GM19025 (cell line): ENCODE results near the gene ARHGDIA.

Experiments
- ATAC-seq: cut with Tn5 transposase; IDR thresholded peaks from one replicate; pipeline ENCODE4 v1.9.1; 2021; ENCODE audit warnings: mild to moderate bottlenecking, low read depth, moderate library complexity; ENCODE audit not compliant: unreplicated experiment

ARHGDIA gene

DNA sequence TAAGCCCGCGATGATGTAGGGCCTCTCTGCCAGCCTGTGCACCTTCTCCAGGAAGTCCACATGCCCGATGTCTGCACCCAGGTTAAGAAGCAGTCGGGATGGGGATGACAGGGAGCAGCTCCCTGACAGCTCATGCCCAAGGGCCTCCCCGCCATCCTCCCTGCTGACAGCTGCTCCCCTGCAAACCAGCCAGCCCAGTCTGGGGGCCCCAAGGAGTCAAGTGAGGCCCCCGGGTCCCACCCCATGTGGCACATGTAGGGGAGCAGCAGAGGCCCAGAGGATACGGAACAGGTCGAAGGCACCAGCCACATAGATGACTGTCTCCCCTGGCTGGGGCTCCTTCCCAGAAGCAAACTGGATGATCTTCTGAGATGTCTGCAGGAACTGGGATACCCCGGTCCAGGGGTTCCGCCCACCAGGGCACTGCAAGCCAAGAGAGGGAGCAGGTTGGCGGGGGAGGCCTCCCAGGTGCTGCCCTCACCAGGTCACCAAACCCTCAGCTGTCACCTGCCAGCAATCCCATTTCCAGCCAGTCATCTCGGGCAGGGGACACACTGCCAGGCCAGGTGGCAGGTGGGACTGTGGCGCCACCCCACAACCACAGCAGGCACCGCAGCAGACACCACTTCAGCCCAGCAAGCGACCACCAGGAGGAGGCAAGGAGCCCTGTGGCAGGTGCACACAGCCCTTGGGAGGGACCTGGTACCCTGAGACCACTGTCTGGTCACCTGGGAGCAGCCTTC, 35.5 kb upstream of the ARHGDIA start:
- no peak for ATAC-seq

DNA sequence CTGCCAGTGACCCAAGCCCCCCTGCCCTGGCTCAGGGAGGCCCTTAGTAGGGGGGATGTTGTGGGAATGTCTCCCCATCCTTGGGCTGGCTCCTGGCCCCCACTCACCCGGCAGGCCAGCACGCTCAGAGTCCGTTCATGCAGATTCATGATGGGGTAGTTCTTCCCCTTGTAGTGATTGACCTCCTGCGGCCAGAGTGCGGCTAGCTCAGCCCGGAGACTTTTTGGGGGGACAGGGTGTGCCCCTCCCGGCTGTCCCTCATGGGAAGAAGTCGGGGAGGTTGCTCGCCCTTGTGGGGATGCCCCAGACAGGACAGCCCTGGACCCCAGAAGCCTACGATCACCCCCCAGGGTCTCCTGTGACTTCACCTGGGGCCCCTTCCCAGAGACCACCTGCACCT, 34.9 kb upstream of the ARHGDIA start:
- no peak for ATAC-seq

DNA sequence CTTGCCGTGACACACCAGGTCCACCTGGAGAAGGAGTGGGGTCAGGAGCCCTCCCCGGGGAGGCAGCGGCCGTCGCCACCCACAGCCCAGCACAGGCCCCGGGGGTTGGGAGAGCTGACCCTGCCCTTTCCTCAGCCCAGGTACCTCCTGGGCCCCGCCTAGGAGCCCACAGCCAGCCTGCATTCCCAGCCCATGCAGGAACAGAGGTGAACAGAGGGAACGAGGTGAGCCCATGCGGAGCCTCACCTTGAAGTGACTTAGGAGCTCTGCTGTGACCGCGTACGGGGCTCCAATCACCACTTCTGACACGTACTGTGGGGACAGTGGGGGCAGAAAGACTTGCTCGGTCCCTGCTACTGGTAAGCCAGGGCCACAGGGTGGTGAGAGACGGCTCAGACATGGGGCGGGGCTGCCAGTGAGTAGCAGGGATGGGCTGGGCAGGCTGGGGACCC, 34.3 kb upstream of the ARHGDIA start:
- ATAC-seq: no peak

DNA sequence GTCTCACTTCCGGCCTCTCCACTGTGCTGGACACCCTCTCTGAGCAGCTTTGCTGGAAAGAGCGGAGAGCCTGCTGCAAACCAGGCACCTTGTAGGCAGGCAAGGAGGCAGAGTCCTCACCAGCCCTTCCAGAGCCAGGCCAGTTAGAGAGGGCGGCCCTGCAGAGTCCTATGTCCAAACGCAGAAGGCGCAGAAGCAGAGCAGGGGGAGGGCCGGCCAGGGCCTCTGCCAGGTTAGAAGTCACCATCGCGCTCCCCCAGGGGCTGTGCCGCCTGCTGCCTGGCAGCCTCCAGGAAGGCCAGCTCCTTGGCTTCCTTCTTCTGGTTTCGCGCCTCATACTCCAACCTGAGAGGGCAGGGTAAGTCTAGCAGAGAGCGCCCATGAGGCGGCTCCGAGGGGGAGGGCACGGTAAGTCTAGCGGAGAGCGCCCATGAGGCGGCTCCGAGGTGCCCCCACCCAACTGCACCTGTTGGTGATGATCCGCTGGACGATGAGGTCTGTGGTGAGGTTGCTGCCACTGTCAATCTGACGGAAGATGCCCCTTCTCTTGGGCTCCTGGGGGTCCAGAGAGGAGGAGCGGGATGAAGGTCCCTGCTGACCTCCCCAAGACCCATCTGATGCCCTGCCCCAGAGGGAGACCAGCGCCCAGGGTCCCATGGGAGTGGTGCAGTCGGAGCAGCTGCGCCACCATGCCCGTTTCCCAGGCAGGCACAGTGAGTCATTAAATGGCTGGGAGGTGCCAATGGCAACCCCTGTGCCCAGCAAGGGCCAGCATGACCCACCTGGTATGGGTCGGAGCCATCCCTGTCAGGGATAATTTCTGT, 33.7 kb upstream of the ARHGDIA start:
- ATAC-seq: no peak

DNA sequence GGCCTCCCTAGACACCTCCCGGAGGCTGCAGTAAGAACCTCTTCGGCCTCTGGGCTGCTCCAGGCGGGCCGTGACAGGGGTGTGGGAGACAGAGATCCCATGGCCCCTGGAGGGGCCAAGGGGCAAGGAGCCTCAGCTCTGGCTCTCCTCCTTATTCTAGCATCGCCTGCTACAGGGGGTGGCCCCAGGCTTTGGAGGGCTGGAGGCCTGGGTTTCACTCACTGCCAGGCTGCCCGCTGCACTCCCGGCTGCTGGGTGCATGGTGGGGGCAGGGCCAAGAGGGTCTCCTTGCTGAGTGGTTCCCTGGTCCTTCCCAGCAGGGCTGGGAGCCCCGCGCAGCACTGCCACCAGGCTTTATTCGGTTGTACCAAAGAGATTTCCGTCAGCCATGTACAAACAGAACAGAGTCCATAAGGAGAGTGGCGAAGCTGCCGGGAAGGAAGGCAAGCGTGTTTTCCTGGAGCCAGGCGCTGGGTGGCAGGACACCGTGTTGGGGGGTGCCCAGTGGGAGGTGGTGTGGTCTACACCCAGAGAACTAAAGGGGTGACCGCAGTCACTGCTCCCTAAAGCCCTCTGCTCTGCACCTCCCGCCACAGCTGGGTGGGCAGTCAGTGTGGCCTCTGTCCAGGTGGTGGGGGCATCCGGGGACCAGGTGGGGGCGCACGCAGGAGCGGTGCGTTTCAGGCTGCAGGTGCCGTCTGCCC, 32.9 kb upstream of the ARHGDIA start:
- ATAC-seq: no peak

DNA sequence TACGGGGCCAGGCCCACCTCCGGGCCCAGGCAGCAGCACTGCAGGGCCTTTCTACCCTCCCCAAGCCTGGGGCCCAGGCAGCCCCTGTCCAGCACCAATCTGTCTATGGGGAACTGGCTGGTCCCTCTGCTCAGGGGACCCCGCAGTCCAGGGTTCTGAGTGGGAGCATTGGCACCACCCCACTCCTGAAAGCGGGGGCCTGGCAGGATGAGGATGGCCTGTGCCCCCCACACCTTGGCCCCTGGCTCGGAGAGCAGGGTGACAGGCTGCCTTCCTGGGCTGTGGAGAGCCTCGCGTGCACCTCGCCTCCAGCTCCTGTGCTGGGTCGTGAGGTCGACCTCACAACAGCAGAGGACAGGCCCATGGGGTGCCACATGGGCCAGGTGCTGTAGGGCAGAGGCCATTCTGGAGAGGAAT, 32.3 kb upstream of the ARHGDIA start:
- ATAC-seq: no peak

DNA sequence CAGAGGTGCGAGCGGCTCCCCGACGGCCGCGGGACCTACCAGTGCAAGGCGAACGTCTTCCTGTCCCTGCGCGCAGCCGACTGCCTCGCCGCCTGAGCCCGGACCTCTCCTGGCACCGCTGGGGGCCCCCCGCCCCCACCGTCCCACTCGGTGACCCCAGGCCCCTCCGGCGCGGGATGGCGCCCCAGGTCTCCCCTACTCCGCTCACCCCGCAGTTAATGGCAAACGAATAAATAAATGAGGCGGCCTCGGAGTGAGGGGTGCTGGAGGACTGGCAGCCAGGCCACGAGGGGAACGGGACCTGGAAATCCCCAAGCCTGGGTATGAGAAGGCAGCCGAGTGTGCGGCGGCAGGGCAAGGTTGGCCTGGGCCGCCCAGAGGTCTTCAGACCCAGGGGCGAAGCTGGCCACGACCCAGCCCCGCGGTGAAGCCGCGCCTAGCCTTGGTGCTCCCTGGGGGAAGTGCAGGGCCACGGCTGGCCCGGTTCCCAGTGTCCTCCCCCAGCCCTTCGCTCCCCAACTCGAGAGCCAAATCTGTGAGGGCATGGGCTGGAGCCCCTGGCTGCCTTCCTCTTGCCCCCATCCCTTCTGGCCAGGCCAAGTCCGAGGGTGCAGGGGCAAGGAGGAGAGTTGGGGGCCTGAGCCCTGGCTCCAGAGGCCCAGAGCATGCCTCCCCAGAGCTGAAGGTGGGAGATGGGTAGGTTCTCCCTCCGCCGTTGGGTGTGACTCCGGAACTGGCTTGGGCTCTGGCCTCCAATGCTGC, 31.7 kb upstream of the ARHGDIA start:
- ATAC-seq: no peak

DNA sequence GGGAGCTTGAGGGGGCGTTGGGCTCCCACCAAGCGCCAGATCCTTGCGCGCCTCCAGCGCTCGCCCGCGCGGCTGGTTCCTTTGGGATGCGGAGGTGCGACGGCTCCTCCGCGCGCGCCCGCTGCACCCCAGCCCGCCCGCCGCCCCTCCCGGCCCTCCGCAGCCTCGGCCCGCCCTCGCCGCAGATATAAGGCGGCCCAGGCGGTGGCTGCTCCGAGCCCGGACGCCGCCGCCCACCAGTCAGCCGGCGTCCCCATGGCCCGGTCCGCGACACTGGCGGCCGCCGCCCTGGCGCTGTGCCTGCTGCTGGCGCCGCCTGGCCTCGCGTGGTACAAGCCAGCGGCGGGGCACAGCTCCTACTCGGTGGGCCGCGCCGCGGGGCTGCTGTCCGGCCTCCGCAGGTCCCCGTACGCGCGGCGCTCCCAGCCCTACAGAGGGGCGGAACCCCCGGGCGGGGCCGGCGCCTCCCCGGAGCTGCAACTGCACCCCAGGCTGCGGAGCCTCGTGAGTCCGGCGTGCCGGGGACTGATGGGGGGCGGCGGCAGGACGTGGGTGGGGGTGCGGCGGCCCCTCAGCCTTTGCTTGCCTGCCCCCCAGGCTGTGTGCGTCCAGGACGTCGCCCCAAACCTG, 31.0 kb upstream of the ARHGDIA start, which contains the start of gene NPB:
NPB (plus strand) TSS at position 216 of the 630 bp plus-strand sequence; CDS start at position 256, 40 bp downstream.
- ATAC-seq: no peak

DNA sequence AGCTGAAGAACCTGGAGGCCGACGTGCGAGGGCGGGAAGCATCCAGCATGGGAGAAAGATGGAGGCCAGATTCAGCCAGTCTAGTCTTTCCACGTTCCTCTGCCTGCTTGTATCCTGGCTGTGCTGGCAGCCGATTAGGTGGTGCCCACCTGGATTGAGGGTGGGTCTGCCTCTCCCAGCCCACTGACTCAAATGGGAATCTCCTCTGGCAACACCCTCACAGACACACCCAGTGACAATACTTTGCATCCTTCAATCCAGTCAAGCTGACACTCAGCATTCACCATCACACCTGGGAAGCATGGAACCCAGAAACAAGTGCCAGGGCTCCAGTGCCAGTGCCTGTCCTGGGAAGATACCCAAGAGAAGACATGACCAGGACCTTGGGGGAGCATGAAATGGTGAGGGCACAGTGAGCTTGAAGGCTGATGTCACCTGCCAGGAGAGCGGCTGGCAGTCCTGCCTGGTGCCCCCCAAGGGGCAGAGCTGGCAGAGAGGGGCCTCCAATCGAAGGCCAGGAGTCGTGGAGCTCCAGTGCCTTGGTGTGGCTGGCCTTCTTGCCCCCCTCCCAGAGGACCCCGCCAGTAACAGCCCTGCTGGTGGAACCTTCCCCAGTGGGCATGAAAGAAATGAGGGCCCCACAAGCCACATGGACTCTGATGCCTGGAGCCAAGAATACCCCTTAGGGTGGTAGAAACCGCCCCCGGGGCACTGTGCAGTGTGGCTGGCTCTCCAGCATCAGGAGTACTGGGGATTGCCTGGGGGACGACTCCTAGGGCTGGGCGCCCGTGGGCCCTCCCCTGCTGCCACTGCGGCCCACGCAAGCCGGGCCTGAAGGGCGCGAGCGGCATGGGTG, 30.3 kb upstream of the ARHGDIA start:
- no peak for ATAC-seq

DNA sequence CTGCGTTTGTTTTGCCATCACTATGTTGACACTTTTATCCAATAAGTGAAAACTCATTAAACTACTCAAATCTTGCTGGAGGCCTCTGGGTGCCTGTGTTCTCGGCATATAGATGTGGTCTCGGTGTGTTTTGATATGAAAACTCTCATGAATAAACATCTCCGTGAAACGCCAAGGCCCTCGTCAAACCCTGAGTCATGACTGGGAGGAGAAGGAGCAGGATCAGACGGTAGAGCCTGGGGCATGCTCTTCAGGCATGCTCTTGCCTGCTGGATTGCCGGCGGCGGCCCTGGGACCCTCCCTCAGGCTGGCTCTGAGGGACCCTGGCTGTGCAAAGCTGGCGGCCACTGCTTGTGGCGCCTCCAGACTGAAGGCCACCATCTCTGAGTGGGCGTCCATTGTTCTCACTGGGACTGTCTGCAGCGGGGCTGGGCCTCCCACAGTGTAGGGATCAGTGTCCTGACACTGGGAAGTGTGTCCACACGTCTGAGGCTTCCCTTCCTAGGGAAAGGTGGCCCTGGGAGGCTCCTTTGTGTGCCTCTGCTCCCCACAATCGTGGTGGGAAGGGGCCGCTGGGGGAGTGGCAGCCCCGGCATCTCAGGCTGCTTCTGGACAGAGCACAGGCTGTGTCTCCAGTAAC, 29.2 kb upstream of the ARHGDIA start:
- no peak for ATAC-seq

DNA sequence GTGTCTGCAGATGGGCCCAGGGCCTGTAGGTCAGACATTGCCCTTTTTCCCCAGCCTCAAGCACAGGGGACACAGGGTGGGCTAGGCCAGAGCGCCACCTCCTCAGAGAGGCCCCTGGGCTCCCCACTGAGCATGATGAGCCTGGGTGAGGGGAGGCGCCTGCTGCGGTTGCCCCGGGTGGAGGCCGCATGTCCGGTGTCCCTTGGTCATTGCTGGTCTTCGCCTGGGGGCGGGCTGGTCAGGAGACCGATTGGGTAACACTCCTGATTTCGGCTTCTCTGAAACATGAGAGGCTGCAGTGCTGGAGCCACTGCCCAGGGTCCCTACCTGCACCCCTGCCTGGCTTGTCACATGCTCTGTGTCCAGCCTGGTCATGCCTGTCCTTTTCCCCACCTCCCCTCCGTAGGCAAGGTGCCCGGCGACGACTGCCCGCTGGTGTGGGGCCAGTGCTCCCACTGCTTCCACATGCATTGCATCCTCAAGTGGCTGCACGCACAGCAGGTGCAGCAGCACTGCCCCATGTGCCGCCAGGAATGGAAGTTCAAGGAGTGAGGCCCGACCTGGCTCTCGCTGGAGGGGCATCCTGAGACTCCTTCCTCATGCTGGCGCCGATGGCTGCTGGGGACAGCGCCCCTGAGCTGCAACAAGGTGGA, 28.5 kb upstream of the ARHGDIA start:
- ATAC-seq: no peak

DNA sequence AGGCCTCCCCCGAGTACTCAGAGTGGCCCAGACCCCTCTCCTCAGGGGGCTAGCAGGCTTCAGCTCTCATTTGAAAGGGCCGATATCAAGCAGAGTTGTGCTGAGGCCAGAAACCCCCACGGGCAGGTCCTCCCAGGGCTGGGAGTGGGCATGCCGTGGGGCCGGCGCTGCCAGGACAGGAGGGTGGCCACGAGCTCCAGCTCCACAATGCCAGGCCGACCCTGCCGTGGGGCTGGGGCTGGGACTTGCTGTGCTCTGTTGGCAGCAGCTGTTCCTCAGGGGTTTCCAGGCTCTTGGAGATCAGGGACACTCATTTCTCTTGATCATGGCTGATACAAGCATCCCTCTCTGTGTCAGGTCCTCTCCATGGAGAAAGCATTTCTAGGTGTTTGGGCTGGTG, 27.7 kb upstream of the ARHGDIA start:
- ATAC-seq: no peak

DNA sequence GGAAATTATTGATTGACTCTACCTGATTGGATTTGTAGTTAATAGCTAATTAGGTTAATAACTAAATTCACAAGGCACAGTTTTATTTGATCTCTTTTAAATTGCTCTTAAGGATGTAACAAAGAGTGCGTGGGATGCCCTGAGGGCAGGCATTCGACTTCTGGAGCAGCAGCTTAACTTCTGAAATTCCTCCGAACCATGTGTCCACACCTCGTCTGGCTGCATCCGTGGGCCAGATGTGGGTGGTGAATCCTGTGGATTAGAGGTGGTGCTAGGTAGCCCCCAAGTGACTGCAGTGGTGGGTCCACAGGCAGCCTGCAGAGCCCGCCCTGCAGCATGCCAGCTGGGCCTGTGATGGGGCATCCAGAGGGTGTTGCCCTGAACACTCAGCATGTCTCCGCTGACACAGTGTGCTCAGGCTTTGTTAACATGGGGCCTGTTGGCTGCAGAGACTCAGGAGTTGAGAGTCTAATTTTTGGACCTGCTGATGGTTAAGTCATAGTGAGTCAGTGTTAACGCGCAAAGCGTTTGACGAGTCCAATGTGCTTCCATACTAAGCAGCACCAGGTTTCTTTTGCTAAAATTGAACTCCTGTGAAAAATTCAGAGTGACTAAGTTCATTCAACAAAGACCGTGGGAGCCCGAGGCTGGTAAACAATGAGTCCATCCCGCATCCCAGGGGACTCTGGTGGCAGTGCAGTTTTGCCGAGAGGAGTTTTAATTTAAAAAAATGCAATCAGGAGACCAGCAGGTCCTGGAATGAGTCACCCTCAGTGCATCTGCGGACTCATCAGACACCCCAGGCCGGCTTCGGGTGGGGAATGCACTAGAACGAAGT, 27.1 kb upstream of the ARHGDIA start:
- no peak for ATAC-seq

DNA sequence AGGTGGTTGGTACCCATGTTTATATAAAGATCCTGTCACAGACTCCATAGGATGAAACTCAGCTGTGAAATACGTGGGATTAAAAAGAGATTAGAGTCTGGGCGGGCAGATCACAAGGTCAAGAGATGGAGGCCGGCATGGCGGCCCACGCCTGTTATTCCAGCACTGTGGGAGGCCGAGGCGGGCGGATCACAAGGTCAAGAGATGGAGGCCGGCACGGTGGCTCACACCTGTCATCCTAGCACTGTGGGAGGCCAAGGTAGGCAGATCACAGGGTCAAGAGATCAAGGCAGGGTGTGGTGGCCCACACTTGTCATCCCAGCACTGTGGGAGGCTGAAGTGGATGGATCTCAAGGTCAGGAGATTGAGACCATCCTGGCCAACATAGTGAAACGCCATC, 24.3 kb upstream of the ARHGDIA start:
- no peak for ATAC-seq

DNA sequence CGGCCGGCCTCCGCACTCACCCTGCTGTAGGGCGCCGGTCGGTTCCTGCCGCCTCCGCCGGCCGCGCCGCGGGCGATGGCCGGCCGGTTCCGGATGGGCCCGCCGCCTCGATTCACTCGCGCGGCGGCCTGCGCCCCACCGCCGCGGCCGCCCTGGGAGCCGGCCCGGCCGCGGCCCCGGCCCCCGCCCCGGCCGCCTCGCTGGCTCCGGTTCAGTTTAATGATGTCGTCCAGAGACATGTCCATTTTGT, 20.1 kb upstream of the ARHGDIA start:
- ATAC-seq: no peak

DNA sequence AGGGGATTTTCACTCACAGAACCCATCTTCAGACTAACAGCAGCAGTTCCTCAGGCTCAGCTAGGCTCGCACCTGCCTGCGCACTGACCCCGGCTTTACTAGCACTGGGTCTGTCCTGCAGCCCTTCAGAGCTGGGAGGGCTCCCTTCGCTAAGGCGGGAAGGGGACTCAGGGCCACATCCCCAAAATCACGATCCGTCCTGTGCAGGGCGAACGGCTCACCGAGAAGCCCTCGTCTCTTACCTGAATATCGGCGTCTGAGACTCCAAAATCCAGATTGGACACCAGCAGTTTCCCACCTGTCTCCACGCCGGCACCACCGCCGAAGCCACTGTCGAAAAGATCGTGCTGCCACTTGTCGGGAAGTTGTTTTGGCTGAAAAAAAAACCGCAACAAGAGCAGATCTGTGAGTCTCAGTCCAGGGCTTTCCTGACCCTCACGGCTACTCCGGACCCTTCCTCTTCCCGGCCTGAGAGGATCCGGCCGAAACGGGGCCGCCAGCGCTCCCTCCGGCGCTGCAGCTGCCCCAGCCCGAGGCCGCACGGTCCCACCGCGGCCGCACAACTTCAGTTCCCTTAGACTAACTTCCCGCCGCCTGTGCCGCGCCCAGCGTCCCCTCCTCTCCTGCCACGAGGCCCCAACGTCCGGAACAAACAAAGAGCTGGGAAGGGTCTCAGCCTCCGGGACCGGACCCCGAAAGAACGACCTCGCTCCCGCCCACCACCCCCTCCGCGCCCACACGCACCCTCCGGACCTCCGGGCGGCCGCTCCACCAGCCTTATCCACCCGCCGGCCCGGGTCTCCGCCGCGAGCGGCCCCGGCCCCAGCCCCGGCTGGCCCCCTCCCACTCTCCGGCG, 19.5 kb upstream of the ARHGDIA start:
- ATAC-seq: peak; percentile 13

DNA sequence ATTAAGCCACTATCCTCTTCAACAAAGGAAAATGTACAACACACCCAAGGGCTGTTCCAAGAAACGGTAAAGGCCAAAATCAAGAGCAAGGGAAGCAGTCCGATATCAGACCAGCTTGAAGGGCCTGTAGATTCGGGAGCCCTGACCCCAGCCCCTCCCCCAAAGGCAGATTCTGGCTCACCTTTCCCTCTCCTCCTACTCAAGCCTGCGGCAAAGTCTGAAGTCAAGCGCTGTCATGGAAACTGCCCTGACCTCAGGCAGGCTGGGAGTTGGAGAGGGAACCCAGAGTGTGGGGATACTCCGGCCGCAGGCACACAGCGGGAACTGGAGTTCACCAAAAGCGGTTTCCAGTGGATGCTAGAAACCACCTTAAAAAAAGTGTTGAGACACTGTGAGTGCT, 18.5 kb upstream of the ARHGDIA start:
- ATAC-seq: no peak
